Mesenchymal stem cell (in vitro differentiated cells and primary cell): Measurements from ENCODE around the gene ABO.

Source experiments
- DNase-seq: peaks from one replicate; pipeline ENCODE4 v3.0.0-alpha.2; 2013
- H2AFZ ChIP-seq: one replicate; pipeline ENCODE4 v1.6.1; 2013; ENCODE audit warnings: low read depth, mild to moderate bottlenecking, control low read depth, inconsistent platforms, low read length, moderate library complexity
- H2AK5ac ChIP-seq: 2 replicates; pipeline ENCODE4 v1.6.1; 2013; ENCODE audit warnings: low read length, moderate library complexity, mild to moderate bottlenecking, inconsistent platforms; ENCODE audit not compliant: severe bottlenecking
- H2BK120ac ChIP-seq: one replicate; pipeline ENCODE4 v1.6.1; 2013; ENCODE audit warnings: low read depth, mild to moderate bottlenecking, inconsistent platforms, low read length, moderate library complexity
- H2BK12ac ChIP-seq, 2 experiments: one replicate each; pipeline ENCODE4 v1.6.1; 2013; ENCODE audit warnings: inconsistent platforms in 2 of 2, low read length in 2 of 2, mild to moderate bottlenecking in 2 of 2, moderate library complexity in 2 of 2, control low read depth in 1 of 2
- H2BK15ac ChIP-seq: one replicate; pipeline ENCODE4 v1.6.1; 2013; ENCODE audit warnings: mild to moderate bottlenecking, low read depth, inconsistent platforms; ENCODE audit not compliant: poor library complexity, severe bottlenecking
- H2BK5ac ChIP-seq: 2 replicates; pipeline ENCODE4 v1.6.1; 2013; ENCODE audit warnings: low read depth, mild to moderate bottlenecking, low read length, control low read depth, inconsistent platforms; ENCODE audit not compliant: poor library complexity, severe bottlenecking
- H3K14ac ChIP-seq, 2 experiments: one replicate each; pipeline ENCODE4 v1.6.1; 2013; ENCODE audit warnings: inconsistent platforms in 2 of 2, low read length in 2 of 2, control low read depth in 1 of 2, mild to moderate bottlenecking in 1 of 2, moderate library complexity in 1 of 2
- H3K18ac ChIP-seq, 2 experiments: one replicate each; pipeline ENCODE4 v1.6.1; 2013; ENCODE audit warnings: inconsistent platforms in 2 of 2, low read length in 2 of 2, control low read depth in 1 of 2, low read depth in 1 of 2, mild to moderate bottlenecking in 1 of 2
- H3K23ac ChIP-seq, 2 experiments: one replicate each; pipeline ENCODE4 v1.6.1; 2013; ENCODE audit warnings: inconsistent platforms in 2 of 2, low read length in 2 of 2, mild to moderate bottlenecking in 2 of 2, moderate library complexity in 2 of 2, control low read depth in 1 of 2
- H3K27ac ChIP-seq: 2 replicates; pipeline ENCODE4 v1.5.1; 2013; ENCODE audit warnings: mild to moderate bottlenecking, moderate library complexity, low read length, control low read depth, inconsistent platforms; ENCODE audit not compliant: poor library complexity, severe bottlenecking
- H3K27me3 ChIP-seq, 2 experiments: 2 replicates each; pipeline versions ENCODE4 v1.6.1 to v1.7.0; 2013; ENCODE audit warnings: low read length in 2 of 2, mild to moderate bottlenecking in 2 of 2, moderate library complexity in 2 of 2, control low read depth in 1 of 2, inconsistent platforms in 1 of 2; ENCODE audit not compliant: control insufficient read depth in 1 of 2, insufficient read depth in 1 of 2
- H3K36me3 ChIP-seq, 2 experiments: 2 replicates each; pipeline versions ENCODE4 v1.6.1 to v1.7.0; 2013; ENCODE audit warnings: low read length in 2 of 2, control low read depth in 1 of 2, inconsistent platforms in 1 of 2, low read depth in 1 of 2, mild to moderate bottlenecking in 1 of 2; ENCODE audit not compliant: insufficient read depth in 2 of 2, control insufficient read depth in 1 of 2
- H3K4ac ChIP-seq, 2 experiments: one replicate each; pipeline ENCODE4 v1.6.1; 2013; ENCODE audit warnings: inconsistent platforms in 2 of 2, low read length in 2 of 2, mild to moderate bottlenecking in 2 of 2, moderate library complexity in 2 of 2, control low read depth in 1 of 2, low read depth in 1 of 2
- H3K4me1 ChIP-seq: 2 replicates; pipeline ENCODE4 v1.6.1; 2013; ENCODE audit warnings: low read depth, low read length, control low read depth; ENCODE audit not compliant: control insufficient read depth, insufficient read depth
- H3K4me2 ChIP-seq: 2 replicates; pipeline ENCODE4 v1.6.1; 2013; ENCODE audit warnings: low read length, mild to moderate bottlenecking, inconsistent platforms; ENCODE audit not compliant: poor library complexity, severe bottlenecking
- H3K4me3 ChIP-seq, 2 experiments: 2 replicates each; pipeline versions ENCODE4 v1.5.1 to v1.7.0; 2013; ENCODE audit warnings: low read length in 2 of 2, mild to moderate bottlenecking in 2 of 2, control low read depth in 1 of 2, low read depth in 1 of 2; ENCODE audit not compliant: insufficient read depth in 1 of 2
- H3K79me1 ChIP-seq: replicated peaks from 2 replicates; pipeline ENCODE4 v1.6.1; 2013; ENCODE audit warnings: mild to moderate bottlenecking, control low read depth, low read length, inconsistent platforms; ENCODE audit not compliant: poor library complexity, severe bottlenecking
- H3K9ac ChIP-seq: 2 replicates; pipeline ENCODE4 v1.7.0; 2013; ENCODE audit warnings: mild to moderate bottlenecking, low read length, moderate library complexity
- H3K9me3 ChIP-seq: 2 replicates; pipeline ENCODE4 v1.7.0; 2013; ENCODE audit warnings: mild to moderate bottlenecking, low read length; ENCODE audit not compliant: control insufficient read depth
- H4K8ac ChIP-seq: one replicate; pipeline ENCODE4 v1.6.1; 2013; ENCODE audit warnings: inconsistent platforms, mild to moderate bottlenecking, low read length, moderate library complexity
- H4K91ac ChIP-seq: one replicate; pipeline ENCODE4 v1.6.1; 2013; ENCODE audit warnings: mild to moderate bottlenecking, low read length, inconsistent platforms
- WGBS: methylation state at CpG from one replicate; pipeline ENCODE4 v1.1.7; 2013; ENCODE audit warnings: mixed read lengths; 5-methylcytosine and 5-hydroxymethylcytosine counted together

The ABO gene

GRCh38 chr9:133261103-133261752, 13.8 kb downstream of the ABO start:
- no peak overlapping the region for H4K91ac ChIP-seq
- 84% methylated on average over 18 of the region's 18 CpGs for WGBS
- H2AFZ ChIP-seq, result no peak overlapping the region
- no peak overlapping the region for H3K27ac ChIP-seq
- H2BK120ac ChIP-seq, result no peak overlapping the region
- peaks cover 28 to 36% of the 10 kb centered on the region in 2 experiments for H3K27me3 ChIP-seq
- no peak overlapping the region for H3K4me2 ChIP-seq
- H3K18ac ChIP-seq, result no peak overlapping the region
- DNase-seq, result no peak
- no peaks in the 10 kb centered on the region for H3K4me1 ChIP-seq
- no peaks in the 10 kb centered on the region for H3K79me1 ChIP-seq
- no peak overlapping the region for H3K4me3 ChIP-seq
- no peak overlapping the region for H2AK5ac ChIP-seq
- H2BK15ac ChIP-seq, result no peak overlapping the region
- no peaks in the 10 kb centered on the region for H3K36me3 ChIP-seq
- no peak overlapping the region for H3K4ac ChIP-seq
- H3K23ac ChIP-seq, result no peak overlapping the region
- H4K8ac ChIP-seq, result no peak overlapping the region
- H2BK12ac ChIP-seq, result no peak overlapping the region
- no peak overlapping the region for H3K14ac ChIP-seq
- H2BK5ac ChIP-seq, result no peak overlapping the region
- H3K9ac ChIP-seq, result no peak overlapping the region
- no peaks in the 10 kb centered on the region for H3K9me3 ChIP-seq

- Histone ChIP-seq H3K4me3 (no peak overlapping the region), H3K9me3 (no peaks in the 10 kb centered on the region), H3K9ac (no peak overlapping the region), H2AFZ (no peak overlapping the region), H2BK5ac (no peak overlapping the region), H4K8ac (no peak overlapping the region), H2BK120ac (no peak overlapping the region), H3K4me1 (no peaks in the 10 kb centered on the region), H3K23ac (no peak overlapping the region), H3K27ac (no peak overlapping the region), H2BK15ac (no peak overlapping the region), H4K91ac (no peak overlapping the region), H2AK5ac (no peak overlapping the region), H2BK12ac (no peak overlapping the region), H3K27me3 (peaks cover 28 to 36% of the 10 kb centered on the region in 2 experiments), H3K79me1 (no peaks in the 10 kb centered on the region), H3K18ac (no peak overlapping the region), H3K36me3 (no peaks in the 10 kb centered on the region), H3K4me2 (no peak overlapping the region), H3K4ac (no peak overlapping the region), H3K14ac (no peak overlapping the region)
- 80% methylated on average over 9 of the region's 9 CpGs for WGBS
- no peak for DNase-seq
These were observed 14.5 kb downstream of the ABO start for GRCh38 chr9:133260334-133261102.

- Histone ChIP-seq H3K4me2 (no peak overlapping the region), H3K36me3 (no peaks in the 10 kb centered on the region), H2BK12ac (no peak overlapping the region)
These were observed 16.7 kb downstream of the ABO start for GRCh38 chr9:133258061-133259015.

More at GRCh38 chr9:133258061-133259015, 16.7 kb downstream of the ABO start:
- peaks cover 25 to 33% of the 10 kb centered on the region in 2 experiments for H3K27me3 ChIP-seq
- H4K8ac ChIP-seq, result no peak overlapping the region
- no peak for DNase-seq
- no peak overlapping the region for H2BK15ac ChIP-seq
- H3K9ac ChIP-seq, result no peak overlapping the region
- no peak overlapping the region for H3K18ac ChIP-seq
- H3K14ac ChIP-seq, result no peak overlapping the region
- H3K27ac ChIP-seq, result no peak overlapping the region
- H2BK120ac ChIP-seq, result no peak overlapping the region
- 83% methylated on average over 21 of the region's 21 CpGs for WGBS
- no peak overlapping the region for H2AFZ ChIP-seq
- no peaks in the 10 kb centered on the region for H3K9me3 ChIP-seq
- no peaks in the 10 kb centered on the region for H3K79me1 ChIP-seq
- no peak overlapping the region for H4K91ac ChIP-seq
- H3K4me1 ChIP-seq, result no peaks in the 10 kb centered on the region
- no peak overlapping the region for H3K4ac ChIP-seq
- H3K4me3 ChIP-seq, result peak overlapping the region in 1 of 2 experiments; percentile 22
- H2BK5ac ChIP-seq, result no peak overlapping the region
- no peak overlapping the region for H2AK5ac ChIP-seq
- H3K23ac ChIP-seq, result no peak overlapping the region
